IMR-90 (cell line): ENCODE data around the gene TGFBR2. TPM values are rescaled to one million over a fixed set of nuclear protein-coding genes. Genes with fewer than 3 reads are reported as not detected.

Experiments used
- ATAC-seq: fragments of 200-7000 bp; cut with Tn5 transposase; 2 replicates; pipeline ENCODE4 v1.9.1; 2020; ENCODE audit warnings: low read depth, mild to moderate bottlenecking, moderate library complexity
- BruUV-seq: library from RNA; stranded (reverse); fragments of 400-500 nt; replicated peaks from 2 replicates; lab custom pipeline; 2021; lab: Mats Ljungman, UMichigan
- CTCF ChIA-PET: fragments of 300-600 bp; formaldehyde crosslinking; extraction: SDS; loops from one replicate; lab custom pipeline; 2021; ENCODE audit warnings: antibody characterized with exemption; lab: Yijun Ruan, JAX
- POLR2A ChIA-PET: fragments of 300-600 bp; sonication (Branson Sonifier 250); formaldehyde crosslinking; loops from one replicate; lab custom pipeline; 2022; ENCODE audit warnings: antibody characterized with exemption; ENCODE audit not compliant: unreplicated experiment; lab: Charles Lee
- DNase-seq: peaks from one replicate; pipeline ENCODE4 v3.0.0; 2013
- H2AFZ ChIP-seq: replicated peaks from 2 replicates; pipeline ENCODE3; 2013; ENCODE audit warnings: low read length, mild to moderate bottlenecking; ENCODE audit not compliant: poor library complexity
- H2AK5ac ChIP-seq: 2 replicates; pipeline ENCODE4 v1.6.1; 2013; ENCODE audit warnings: low read depth, low read length, inconsistent platforms
- H2AK9ac ChIP-seq: replicated peaks from 2 replicates; pipeline ENCODE3; 2013; ENCODE audit warnings: mild to moderate bottlenecking, low read depth, low read length, moderate library complexity; ENCODE audit not compliant: poor library complexity
- H2BK120ac ChIP-seq: 2 replicates; pipeline ENCODE4 v1.6.1; 2013; ENCODE audit warnings: low read depth, low read length, inconsistent platforms
- H2BK15ac ChIP-seq: 3 replicates; pipeline ENCODE4 v1.6.1; 2013; ENCODE audit warnings: low read depth, low read length, inconsistent platforms
- H2BK20ac ChIP-seq: 2 replicates; pipeline ENCODE4 v1.6.1; 2013; ENCODE audit warnings: low read depth, mild to moderate bottlenecking, inconsistent platforms, low read length, moderate library complexity
- H2BK5ac ChIP-seq: 2 replicates; pipeline ENCODE4 v1.6.1; 2013; ENCODE audit warnings: mild to moderate bottlenecking, low read depth, low read length, inconsistent platforms; ENCODE audit not compliant: poor library complexity, severe bottlenecking
- H3K14ac ChIP-seq: replicated peaks from 2 replicates; pipeline ENCODE4 v1.6.1; 2013; ENCODE audit warnings: low read depth, low read length, inconsistent platforms
- H3K18ac ChIP-seq: 2 replicates; pipeline ENCODE4 v1.6.1; 2013; ENCODE audit warnings: low read depth, low read length, control low read depth
- H3K23ac ChIP-seq: 2 replicates; pipeline ENCODE4 v1.6.1; 2013; ENCODE audit warnings: low read depth, low read length, inconsistent platforms
- H3K27ac ChIP-seq: 2 replicates; pipeline ENCODE4 v1.5.1; 2013; ENCODE audit warnings: mild to moderate bottlenecking, control low read depth, low read length; ENCODE audit not compliant: insufficient read depth
- H3K27me3 ChIP-seq: 2 replicates; pipeline ENCODE4 v1.6.1; 2013; ENCODE audit warnings: low read length; ENCODE audit not compliant: control insufficient read depth, insufficient read depth
- H3K36me3 ChIP-seq: 2 replicates; pipeline ENCODE4 v1.6.1; 2013; ENCODE audit warnings: low read length, mixed read lengths; ENCODE audit not compliant: control insufficient read depth, insufficient read depth
- H3K4ac ChIP-seq: 2 replicates; pipeline ENCODE4 v1.6.1; 2013; ENCODE audit warnings: low read depth, low read length, inconsistent platforms
- H3K4me1 ChIP-seq: 2 replicates; pipeline ENCODE4 v1.6.1; 2013; ENCODE audit warnings: low read length, mixed read lengths; ENCODE audit not compliant: control insufficient read depth, insufficient read depth
- H3K4me2 ChIP-seq: 2 replicates; pipeline ENCODE4 v1.6.1; 2013; ENCODE audit warnings: low read depth, mild to moderate bottlenecking, control low read depth, low read length, moderate library complexity
- H3K4me3 ChIP-seq: 2 replicates; pipeline ENCODE4 v1.5.1; 2013; ENCODE audit warnings: low read depth, mild to moderate bottlenecking, control low read depth, low read length, moderate library complexity; ENCODE audit not compliant: insufficient read depth
- H3K56ac ChIP-seq: 2 replicates; pipeline ENCODE4 v1.6.1; 2013; ENCODE audit warnings: low read length, inconsistent platforms; ENCODE audit not compliant: insufficient read depth; ENCODE audit errors: extremely low read depth
- H3K79me1 ChIP-seq, 2 experiments: 2 replicates each; pipeline ENCODE4 v1.6.1; 2013; ENCODE audit warnings: low read length in 2 of 2, inconsistent platforms in 1 of 2, low read depth in 1 of 2
- H3K9ac ChIP-seq: 2 replicates; pipeline ENCODE4 v1.6.1; 2013; ENCODE audit warnings: low read depth, low read length, control low read depth
- H3K9me1 ChIP-seq: 2 replicates; pipeline ENCODE4 v1.6.1; 2013; ENCODE audit warnings: low read length, inconsistent platforms; ENCODE audit not compliant: insufficient read depth
- H3K9me3 ChIP-seq: 2 replicates; pipeline ENCODE4 v1.6.1; 2013; ENCODE audit warnings: low read length; ENCODE audit not compliant: control insufficient read depth, insufficient read depth
- H4K20me1 ChIP-seq: 2 replicates; pipeline ENCODE4 v1.6.1; 2013; ENCODE audit warnings: low read length, inconsistent platforms; ENCODE audit not compliant: insufficient read depth
- H4K5ac ChIP-seq: 2 replicates; pipeline ENCODE4 v1.6.1; 2013; ENCODE audit warnings: mild to moderate bottlenecking, low read depth, low read length, control low read depth
- H4K8ac ChIP-seq, 2 experiments: 2 replicates each; pipeline ENCODE4 v1.6.1; 2013; ENCODE audit warnings: low read depth in 2 of 2, low read length in 2 of 2, control low read depth in 1 of 2, inconsistent platforms in 1 of 2
- H4K91ac ChIP-seq: 2 replicates; pipeline ENCODE4 v1.6.1; 2013; ENCODE audit warnings: low read depth, low read length, inconsistent platforms; ENCODE audit not compliant: insufficient read depth
- FOS ChIP-seq: fragments of 150-350 bp; IDR thresholded peaks from 2 replicates; pipeline ENCODE4 v1.6.1; 2016; ENCODE audit warnings: low read depth, low read length
- MXI1 ChIP-seq: IDR thresholded peaks from 2 replicates; pipeline ENCODE4 v1.6.1; 2012; ENCODE audit warnings: low read depth, mild to moderate bottlenecking, low read length, moderate library complexity, borderline replicate concordance
- RCOR1 ChIP-seq: IDR thresholded peaks from 2 replicates; pipeline ENCODE4 v1.6.1; 2012; ENCODE audit warnings: mild to moderate bottlenecking, low read length, improper control_type of control experiment; ENCODE audit not compliant: insufficient replicate concordance
- whole genome bisulfite sequencing, 2 experiments: methylation state at CpG; one replicate each; pipeline versions ENCODE4 v1.1.5 to v1.1.7; 2013; ENCODE audit warnings: missing lambda C conversion rate in 2 of 2; ENCODE audit not compliant: insufficient read length in 1 of 2; ENCODE audit errors: extremely low coverage in 2 of 2; 5-methylcytosine and 5-hydroxymethylcytosine counted together
- dilution Hi-C: fragments of 300-500 bp; cut with HindIII; formaldehyde crosslinking; loops from one replicate; pipeline ENCODE4 v1.14.3; 2018; ENCODE audit warnings: low sequenced_read_pairs; ENCODE audit not compliant: unreplicated experiment
- in situ Hi-C: fragments of 300-500 bp; cut with MboI; formaldehyde crosslinking; loops from 3 replicates; pipeline ENCODE4 v1.14.3; 2019; ENCODE audit warnings: low sequenced_read_pairs, inconsistent platforms, mixed read lengths
- intact Hi-C: fragments of 100-400 bp; cut with micrococcal nuclease; formaldehyde crosslinking; loops from 2 replicates; pipeline ENCODE4 v1.10.0; 2022
- polyA plus RNA-seq, 3 experiments: library from polyadenylated mRNA; depleted of rRNA; stranded (reverse); fragments of >200 nt; gene quantifications; 2 replicates each; pipeline ENCODE4 v1.2.3, GENCODE V29; 2012; ENCODE audit warnings: low replicate concordance in 1 of 3
- total RNA-seq: library from RNA; depleted of rRNA; stranded (reverse); fragments of >200 nt; gene quantifications from 2 replicates; pipeline ENCODE4 v1.2.3, GENCODE V29; 2012

Gene TGFBR2
- total and polyA plus RNA-seq, 2 of the 4 experiments (the other 2 are of a cell fraction): 63.7 to 87.5 TPM

GRCh38 chr3:30659270-30660130 lies 53.1 kb downstream of the TGFBR2 start:
- 0% methylated on average over 1 of the region's 7 CpGs; no CpG with 5 or more reads in 1 of the 2 experiments for WGBS, 2 experiments
- H3K4me2 ChIP-seq: peak overlapping the region; percentile 51; the same call in 1 of the 2 replicates
- no peaks in the 10 kb centered on the region for H3K27me3 ChIP-seq
- H3K36me3 ChIP-seq: peaks cover 20% of the 10 kb centered on the region
- peak overlapping the region; percentile 92 for H2BK20ac ChIP-seq
- H3K4ac ChIP-seq: peak overlapping the region; percentile 95
- TF ChIP-seq MXI1 (no peak), FOS (peak; percentile 80), RCOR1 (peak; percentile 82)
- peak overlapping the region; percentile 98 for H4K5ac ChIP-seq
- H3K56ac ChIP-seq: peak overlapping the region; percentile 91
- H3K18ac ChIP-seq: peak overlapping the region; percentile 89
- H3K9ac ChIP-seq: no peak overlapping the region
- peak overlapping the region; percentile 76 for H2AK5ac ChIP-seq
- dilution Hi-C loops: no loop called here
- H2AFZ ChIP-seq: peak overlapping the region; percentile 34
- H2BK120ac ChIP-seq: peak overlapping the region; percentile 96
- ChIA-PET CTCF (interaction anchor here (0.6 to 2.6 kb wide), 5 partner anchors 17 to 1798 kb away, joined by 3 to 7 read pairs (median 3); no protein-coding TSS in a partner anchor), POLR2A (no interaction called here)
- H3K9me3 ChIP-seq: no peaks in the 10 kb centered on the region
- no peaks in the 10 kb centered on the region; the same call in 1 of the 2 replicates for H4K20me1 ChIP-seq
- H3K27ac ChIP-seq: peak overlapping the region; percentile 93
- peaks cover 29% of the 10 kb centered on the region for H3K4me1 ChIP-seq
- H3K9me1 ChIP-seq: peaks cover 11% of the 10 kb centered on the region
- no peak overlapping the region for H3K4me3 ChIP-seq
- in situ Hi-C loops: no loop called here
- peak overlapping the region; percentile 92 for H2AK9ac ChIP-seq
- peak; percentile 80 for ATAC-seq
- H2BK5ac ChIP-seq: peak overlapping the region; percentile 99
- peak overlapping the region; percentile 25 to 93 for H4K8ac ChIP-seq
- peak; percentile 97 for DNase-seq
- BruUV-seq: no TSS peak
- intact Hi-C loops: loop anchor here (1.0 to 2.0 kb wide), 2 partner anchors 10 to 53 kb away; partner anchors contain the start of gene TGFBR2
- peak overlapping the region; percentile 94 for H4K91ac ChIP-seq
- H3K79me1 ChIP-seq: peaks cover 43 to 60% of the 10 kb centered on the region in 2 experiments
- peak overlapping the region; percentile 82; the same call in 1 of the 3 replicates for H2BK15ac ChIP-seq
- H3K14ac ChIP-seq: peak overlapping the region; percentile 86
- peak overlapping the region; percentile 90 for H3K23ac ChIP-seq
